ENCODE data around the gene COA6.
A peak's percentile ranks its signal among the peaks of the same experiment; 100 is the strongest.
"Not testable (repeated sequence)": the region's sequence is repeated elsewhere in the genome, so short reads cannot be mapped to it uniquely, and the experiment has no call there.

The COA6 gene

DNA sequence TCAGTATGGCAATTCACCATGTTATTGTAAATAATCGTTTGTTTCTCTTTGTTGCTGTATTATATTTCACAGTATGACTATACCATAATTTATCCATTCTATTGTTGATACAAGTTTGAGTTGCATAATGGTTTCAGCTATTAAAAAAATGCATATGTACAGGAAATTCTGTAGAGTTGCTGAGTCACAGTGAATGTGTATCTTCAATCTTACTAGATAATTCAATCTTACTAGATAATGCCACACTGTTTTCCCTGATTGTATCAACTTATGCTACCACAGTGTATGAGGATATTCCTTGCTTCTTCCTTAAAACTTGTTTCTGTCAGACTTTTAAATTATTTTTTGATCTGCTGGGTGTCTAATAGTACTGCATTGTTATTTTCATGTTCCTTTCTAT is 3.5 kb upstream of the COA6 start:
- DNase-seq (ENCODE audit: low read depth, low spot score): no peak

DNA sequence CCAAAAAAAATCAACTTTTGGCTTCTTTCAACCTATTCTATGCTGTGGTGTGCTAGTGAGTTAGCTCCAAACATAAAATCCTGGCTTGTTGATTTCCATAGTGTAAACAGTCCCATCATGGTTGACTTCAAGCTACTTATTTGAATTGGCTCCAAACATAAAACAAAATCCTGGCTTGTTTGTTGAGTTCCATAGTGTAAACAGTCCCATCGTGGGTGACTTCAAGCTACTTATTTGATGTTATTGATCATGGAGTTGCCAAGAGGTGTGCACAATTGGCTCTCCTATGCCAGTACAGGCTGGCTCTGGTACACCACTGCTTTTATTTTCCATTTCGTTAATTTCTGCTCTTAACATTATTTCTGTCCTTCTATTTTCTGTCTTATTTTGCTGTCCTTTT is 1.8 kb upstream of the COA6 start:
- DNase-seq (ENCODE audit: low read depth, low spot score): no peak

DNA sequence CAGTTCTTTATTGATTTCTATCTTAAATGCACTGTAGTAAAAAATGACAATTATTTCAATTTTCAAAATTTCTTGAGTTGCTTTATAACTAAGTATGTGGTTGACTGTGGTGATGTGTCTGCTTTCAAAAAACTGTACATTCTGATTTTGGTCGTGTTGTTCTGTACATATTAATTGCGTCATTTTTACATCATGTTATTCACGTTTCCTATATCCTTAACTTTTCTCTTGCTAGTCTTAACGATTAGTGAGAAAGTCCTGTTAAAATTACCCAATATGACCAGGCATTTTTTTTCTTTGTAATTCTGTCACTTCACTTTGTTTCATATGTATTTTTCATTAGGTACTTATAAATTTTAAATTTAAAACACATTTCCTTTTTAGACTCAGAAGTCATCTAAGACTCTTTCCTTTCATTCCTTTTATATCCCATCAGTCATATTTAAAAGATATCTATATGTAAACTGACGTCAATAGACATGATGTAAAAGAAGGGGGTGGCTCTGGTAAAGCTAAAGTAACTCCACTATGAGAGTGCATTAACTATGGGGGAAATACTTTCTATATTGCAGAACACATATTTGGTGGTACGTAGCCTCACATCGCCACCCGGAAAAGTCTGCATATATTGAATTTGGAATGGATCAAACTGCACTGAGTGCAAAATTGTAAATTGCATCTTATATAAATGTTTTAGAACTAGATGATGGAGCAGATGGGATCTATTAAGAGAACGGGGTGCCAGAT is 1.1 kb upstream of the COA6 start:
- no peak for DNase-seq (ENCODE audit: low read depth, low spot score)

DNA sequence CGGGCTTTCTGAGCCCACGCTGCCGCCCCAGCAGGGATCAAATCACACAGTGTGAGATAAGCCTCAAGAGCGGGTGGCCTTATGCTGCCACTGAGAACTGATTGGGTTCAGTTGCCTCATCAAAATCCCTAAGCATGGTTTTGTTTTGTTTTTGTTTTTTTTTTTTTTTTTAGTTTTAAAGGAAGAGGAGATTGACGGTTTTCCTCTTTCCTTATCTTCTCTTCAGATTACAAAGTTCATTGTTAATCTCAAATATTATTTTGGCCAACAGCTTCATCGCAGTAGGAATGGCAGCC is 651 bp downstream of the COA6 start:
- DNase-seq (ENCODE audit: low read depth, low spot score): no peak

DNA sequence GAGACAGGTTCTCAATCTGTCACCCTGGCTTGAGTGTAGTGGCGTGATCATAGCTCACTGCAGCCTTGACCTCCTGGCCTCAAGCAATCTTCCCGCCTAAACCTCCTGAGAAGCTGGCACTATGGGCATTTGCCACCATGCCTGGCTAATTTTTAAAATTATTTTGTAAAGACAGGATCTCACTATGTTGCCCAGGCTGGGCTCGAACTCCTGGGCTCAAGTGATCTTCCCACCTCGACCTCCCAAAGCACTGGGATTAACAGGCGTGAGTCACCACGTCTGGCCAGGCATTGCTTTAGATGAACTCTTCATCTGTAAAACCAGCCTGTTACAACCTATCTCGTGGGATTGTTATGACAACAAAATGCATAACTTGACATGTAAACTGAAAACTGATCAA is 2.4 kb downstream of the COA6 start:
- DNase-seq (ENCODE audit: low read depth, low spot score): no peak

DNA sequence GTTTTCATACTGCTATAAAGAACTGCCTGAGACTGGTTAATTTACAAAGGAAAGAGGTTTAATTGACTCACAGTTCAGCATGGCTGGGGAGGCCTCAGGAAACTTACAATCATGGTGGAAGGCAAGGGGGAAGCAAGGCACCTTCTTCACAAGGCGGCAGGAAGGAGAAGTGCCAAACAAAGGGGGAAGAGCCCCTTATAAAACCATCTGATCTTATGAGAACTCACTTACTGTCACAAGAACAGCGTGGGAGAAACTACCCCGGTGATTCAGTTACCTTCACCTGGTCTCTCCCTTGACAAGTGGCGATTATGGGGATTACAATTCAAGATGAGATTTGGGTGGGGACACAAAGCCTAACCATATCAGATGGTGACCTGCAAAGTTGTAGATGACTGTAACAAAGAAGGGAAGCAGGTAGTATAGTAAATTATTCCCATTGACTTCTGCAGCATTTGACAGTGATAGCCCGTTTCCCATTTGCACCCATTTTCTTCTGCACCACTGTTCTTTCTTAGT is 6.4 kb downstream of the COA6 start:
- DNase-seq (ENCODE audit: low read depth, low spot score): not testable (repeated sequence)

DNA sequence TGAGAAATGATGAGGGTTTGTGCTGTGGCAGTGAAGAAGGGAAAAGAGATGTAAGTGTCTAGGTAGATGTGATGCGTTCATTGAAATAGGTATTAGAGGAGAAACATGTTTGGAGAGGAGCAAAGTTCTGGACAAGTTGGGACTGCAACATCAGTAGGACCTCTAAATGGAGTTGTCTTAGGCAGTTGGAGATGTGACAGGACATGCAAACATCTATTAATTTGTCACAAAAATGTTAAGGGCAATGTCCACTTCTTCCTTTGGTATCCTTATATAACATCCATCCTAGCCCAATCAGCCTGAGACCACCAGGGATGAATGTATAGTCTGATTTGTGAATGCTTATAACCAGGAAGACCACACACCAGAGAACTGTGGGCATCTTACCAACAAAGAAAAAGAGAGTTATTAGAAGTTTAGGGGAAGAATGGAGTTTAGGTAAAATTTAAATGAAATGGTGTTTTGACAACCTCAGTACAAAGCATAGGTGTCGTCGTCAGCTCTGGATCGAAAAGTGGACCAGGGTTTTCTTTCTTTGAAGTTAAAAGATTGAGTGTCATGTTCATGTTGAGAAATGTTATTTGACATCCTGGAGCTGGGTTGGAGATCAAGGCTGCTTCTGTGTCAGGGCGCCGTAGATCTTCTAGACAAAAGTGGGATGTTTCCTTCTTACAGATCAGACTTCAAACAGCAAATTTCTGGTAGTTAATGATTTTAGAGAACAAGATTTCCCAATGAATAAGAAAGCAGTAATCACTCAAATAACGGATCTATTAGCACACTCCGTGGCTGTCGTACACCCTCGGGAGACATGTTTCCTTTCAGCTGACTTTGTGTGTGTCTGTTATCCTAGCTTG is 8.7 kb downstream of the COA6 start:
- no peak for DNase-seq (ENCODE audit: low read depth, low spot score)

DNA sequence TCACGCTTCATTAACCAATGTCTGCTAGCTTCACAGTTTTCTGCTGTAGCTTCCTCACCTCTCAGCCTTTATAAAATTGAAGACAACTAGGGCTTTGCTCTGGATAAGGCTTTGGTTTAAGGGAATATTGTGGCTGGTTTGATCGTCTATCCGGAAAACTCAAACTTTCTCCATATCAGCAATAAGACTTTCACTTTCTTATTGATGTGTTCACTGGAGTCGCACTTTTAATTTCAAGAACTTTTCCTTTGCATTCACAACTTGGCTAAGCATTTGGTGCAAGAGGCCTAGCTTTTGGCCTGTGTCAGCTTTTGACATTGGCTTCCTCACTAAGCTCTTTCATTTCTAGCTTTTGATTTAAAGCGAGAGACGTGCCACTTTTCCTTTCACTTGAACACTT is 12.9 kb downstream of the COA6 start:
- no peak for DNase-seq (ENCODE audit: low read depth, low spot score)

DNA sequence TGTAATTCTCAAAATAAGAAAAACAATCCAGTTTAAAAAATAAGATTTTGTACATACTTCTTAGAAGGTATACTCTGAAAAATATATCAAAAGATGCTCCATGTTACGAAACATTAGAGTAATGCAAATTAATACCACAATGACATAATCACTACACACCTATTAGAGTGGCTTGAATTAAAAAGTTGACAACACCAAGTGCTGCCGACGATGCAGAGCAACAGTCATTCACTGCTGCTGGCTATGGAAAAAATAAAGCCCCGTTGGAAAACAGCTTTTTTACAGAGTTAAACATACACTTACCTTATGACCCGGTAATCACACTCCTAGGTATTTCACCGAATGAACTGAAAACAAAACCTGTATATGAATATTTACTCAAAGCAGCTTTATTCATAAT is 14.8 kb downstream of the COA6 start:
- no peak for DNase-seq (ENCODE audit: low read depth, low spot score)

DNA sequence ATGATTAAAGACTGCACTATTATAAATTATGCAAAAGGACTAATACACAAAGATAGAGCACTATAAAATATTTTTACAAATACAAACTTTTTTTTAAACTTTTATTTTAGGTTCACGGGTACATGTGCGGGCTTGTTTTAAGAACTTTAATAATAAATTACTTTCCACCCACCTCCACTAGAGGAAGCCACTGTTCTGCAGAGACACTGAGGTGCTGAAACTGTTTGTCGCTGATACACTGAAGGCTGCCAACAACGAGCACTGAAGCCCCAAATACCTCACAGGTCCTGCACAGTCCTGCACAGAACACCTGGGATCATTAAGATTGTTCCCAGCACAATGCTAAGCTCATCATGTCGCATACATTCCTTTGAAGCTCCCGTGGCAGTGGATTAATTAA is 19.9 kb downstream of the COA6 start:
- no peak for DNase-seq (ENCODE audit: low read depth, low spot score)

DNA sequence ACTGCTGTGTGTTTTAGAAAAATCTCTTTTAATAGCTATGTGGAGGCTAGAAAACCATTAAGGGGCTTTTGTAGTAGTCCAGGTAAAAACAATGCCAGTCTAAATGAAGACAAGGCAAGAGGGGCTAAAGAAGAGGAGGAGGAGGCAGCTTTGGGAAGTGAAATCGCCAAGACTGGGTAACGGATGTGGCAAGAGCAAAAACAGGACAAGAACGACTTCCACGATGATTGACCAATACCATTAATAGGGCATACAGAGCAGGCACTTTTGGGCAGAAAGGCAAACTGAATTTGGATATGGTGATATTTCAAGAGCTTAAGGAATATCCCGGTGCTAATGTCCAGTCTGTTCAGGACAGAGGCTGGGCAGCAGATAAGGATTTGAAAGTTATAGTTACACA is 22.0 kb downstream of the COA6 start:
- DNase-seq (ENCODE audit: low read depth, low spot score): no peak

DNA sequence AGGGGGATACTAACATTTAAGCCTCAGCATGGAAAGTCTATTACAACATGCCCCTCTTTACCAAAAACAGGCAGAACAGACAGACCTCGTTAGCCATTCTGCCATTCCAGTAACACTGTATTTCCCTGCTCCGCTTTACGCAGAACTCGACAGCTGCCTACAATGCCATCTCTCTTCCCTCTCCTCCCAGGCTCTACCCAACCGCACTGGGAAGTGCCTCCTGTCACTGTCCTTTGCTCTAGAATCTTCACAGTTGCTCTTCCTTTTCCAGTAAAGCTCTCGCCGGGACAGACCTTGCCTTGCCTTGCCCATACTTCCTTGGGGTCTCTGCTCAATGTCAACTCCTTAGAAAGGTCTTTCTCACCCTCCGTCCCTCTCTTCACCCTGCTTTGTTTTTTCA is 22.8 kb downstream of the COA6 start:
- no peak for DNase-seq (ENCODE audit: low read depth, low spot score)

DNA sequence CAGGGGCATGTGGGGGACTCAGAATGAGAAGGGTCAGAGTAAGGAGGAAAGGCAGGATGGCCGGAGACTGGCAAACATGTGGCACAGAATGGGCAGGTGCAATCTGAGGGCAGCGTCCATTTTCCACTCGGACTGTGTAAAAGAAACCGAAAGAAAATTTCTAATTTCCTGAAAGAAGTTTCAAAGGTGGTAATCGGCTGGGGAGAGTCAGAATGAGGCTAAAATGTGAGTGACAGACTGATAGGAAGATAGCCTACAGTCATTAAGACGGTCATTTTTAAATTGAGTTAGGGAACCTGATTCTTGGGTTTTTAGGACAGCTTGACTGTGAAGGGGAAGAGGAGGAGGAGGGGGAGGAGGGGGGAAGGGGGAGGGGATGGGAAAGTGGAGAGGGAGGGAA is 23.6 kb downstream of the COA6 start:
- DNase-seq (ENCODE audit: low read depth, low spot score): no peak

DNA sequence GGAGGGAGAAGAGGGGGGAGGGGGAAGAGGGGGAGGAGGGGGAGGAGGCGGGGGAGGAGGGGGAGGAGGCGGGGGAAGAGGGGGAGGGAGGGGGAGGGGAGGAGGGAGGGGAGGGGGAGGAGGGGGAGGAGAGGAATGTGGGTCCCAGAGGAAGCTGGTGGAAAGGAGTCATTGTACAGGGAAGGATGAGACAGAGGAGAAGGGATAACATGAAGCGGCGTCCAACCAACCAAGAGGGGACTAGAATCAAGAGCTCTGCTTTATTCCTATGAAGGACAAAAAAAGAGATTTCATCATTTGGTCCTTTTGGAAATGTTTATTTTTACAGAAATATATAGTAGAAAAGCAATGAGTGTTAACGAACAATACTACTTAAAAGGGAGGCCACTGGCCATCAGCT is 24.5 kb downstream of the COA6 start:
- DNase-seq (ENCODE audit: low read depth, low spot score): no peak

DNA sequence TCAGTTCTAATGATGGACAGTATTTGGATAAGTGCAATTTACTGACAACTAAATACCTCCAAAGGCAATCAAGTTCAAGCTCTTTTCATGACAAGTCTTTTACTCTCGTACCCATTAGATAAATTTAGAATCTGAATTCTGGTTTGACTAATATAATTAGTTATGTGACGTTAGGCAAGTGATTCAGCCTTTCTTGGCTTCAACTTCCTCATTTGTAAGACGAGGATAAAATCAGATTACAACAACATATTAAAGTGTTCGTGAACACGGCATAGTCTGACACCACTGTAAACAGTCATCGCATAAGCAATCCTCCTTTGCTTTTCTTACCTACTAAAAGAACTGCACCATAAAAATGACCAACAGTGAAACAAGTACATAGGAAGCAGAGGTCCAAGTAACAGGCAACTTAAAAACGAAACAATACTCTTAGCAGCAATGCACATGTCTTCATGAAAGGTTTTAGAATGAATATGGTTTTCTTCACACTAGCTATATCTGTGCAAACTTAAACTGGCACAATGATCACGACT is 25.7 kb downstream of the COA6 start:
- DNase-seq (ENCODE audit: low read depth, low spot score): no peak

DNA sequence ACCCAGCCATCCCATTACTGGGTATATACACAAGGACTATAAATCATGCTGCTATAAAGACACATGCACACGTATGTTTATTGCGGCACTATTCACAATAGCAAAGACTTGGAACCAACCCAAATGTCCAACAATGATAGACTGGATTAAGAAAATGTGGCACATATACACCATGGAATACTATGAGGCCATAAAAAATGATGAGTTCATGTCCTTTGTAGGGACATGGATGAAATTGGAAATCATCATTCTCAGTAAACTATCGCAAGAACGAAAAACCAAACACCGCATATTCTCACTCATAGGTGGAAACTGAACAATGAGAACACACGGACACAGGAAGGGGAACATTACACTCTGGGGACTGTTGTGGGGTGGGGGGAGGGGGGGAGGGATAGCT is 26.3 kb downstream of the COA6 start:
- DNase-seq (ENCODE audit: low read depth, low spot score): not testable (repeated sequence)

DNA sequence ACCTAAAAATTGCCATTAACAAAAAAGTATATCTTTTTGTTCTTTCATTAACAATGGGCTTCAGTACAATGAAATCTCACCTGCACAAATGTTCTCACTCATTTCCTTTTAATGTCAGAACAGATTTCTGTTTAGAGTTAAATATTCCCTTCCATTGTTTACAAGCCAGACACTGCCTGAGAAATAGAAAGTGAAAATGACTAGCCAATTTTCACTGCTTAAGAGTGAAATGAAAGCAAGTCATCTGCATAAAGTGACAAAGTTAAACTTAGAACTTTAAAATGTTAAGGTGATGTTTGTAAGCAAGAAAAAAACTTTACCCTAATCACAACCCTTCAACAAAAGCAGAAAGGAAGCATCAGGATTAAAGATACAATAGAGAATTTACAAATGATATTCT is 27.5 kb downstream of the COA6 start:
- DNase-seq (ENCODE audit: low read depth, low spot score): no peak

DNA sequence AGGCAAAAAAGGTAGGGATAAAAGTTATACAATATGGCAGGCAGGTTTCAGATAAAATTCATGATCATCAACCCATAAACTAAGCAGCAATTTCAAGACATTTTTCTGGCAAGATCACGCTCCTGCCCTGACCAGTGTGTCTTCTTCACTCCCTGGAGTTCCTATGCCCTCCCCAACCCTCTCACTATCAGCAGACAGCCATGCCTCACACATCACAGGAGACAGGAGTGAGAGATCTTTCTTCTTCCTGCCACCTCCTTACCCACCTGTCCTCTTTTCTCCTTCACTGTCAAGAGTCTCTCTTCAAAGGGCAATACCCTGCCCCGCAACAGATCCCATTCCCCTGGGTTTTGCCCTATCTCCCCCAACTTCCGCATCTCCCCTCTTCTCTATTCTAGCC is 28.4 kb downstream of the COA6 start:
- no peak for DNase-seq (ENCODE audit: low read depth, low spot score)

DNA sequence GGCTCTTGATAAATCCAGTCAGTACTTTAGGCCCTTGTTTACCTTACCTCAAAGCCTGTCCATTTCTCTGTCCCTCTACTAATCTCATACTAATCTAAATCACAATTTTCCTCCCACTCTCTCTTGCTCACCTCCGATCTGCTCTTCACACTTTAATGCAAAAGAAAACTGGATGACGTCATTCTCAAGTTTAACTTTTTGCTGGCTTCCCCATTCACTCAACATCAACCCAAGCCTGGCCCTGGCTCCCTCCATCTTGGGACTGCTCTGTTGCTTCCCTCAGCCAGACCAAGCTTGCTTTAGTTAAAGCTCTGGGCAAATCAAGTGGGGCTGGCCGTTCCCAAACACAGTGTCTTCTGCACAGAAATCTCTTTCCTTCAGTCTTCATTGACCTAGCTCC is 29.7 kb downstream of the COA6 start:
- no peak for DNase-seq (ENCODE audit: low read depth, low spot score)

DNA sequence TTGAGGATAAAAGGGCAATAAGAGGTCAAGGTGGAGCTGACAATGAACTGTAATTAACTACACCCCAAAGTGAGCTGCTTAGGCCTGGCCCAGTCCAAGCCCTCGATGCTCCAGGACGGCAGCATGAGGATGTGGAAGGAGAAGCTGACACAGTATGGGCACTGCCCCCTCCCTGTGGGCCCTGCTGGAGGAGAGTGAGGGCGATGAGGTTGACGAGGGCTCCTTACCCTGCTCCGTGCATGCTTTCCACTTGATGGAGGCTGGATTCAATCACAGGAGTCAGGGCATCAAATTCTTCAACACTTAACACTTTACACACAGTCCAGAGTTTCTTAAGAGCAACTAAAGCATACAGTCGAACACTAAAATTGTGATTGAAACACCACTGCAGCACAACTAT is 32.4 kb downstream of the COA6 start:
- DNase-seq (ENCODE audit: low read depth, low spot score): no peak

DNA sequence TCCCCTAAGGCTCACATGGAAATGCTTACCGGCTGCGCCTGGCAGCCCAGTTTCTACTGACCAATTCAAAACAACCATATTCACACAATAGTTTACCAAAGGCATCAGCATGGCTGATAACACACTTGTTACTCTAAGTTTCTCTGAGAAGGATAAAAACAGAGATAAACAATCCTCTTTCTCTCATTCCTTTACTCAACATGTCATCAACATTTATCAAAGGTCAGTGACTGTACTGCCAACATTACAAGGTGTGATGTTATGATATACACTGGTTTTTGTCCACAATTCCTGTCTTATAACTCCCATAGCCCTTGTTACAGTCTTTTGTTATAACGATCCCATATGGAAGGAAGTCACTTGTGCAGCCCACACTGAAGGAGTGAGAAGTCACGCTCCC is 33.6 kb downstream of the COA6 start:
- DNase-seq (ENCODE audit: low read depth, low spot score): no peak

DNA sequence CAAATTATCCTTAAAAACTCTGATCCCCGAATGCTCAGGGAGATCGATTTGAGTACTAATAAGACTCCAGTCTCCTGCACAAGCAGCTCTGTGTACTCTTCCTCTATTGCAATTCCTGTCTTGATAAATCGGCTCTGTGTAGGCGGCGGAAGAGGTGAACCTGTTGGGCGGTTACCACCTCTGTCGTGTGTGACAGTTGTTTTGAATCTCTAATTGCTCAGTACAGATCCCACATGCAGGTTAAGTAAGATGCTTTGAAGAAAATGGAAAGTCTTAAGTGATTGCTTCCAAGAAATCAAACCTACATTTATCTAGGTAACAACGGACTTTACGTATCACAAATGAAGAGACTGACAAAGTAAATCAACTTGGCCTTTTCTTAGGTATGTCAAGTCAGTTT is 35.5 kb downstream of the COA6 start:
- DNase-seq (ENCODE audit: low read depth, low spot score): peak; percentile 47

DNA sequence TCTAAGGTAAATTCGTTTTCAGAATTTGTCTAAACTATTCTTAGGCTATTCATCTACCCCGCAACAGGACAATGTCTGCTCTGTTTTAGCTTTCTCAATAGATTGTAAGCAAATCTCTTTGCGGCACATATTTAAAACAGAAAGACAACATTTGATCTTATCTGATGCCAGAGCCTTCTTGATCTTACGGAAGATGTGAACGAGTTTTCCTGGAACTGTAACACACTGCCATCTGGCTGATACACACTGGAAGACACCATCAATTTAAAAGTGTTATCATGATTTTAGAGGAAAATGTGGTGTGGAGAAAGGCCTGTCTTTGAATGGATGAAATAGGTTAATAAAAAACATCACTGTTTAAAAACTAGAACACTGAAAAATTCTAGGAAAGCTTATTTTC is 36.1 kb downstream of the COA6 start:
- no peak for DNase-seq (ENCODE audit: low read depth, low spot score)

All from activated CD4-positive, CD25-positive, alpha-beta regulatory T cell treated with anti-CD3 and anti-CD28 coated beads, Interleukin-2, amount 50 U/mL, for 16 hours (primary cell).